K562 (cell line): ENCODE measurements around the gene TESK2. TPM values are rescaled to one million over a fixed set of nuclear protein-coding genes. Genes with fewer than 3 reads are reported as not detected.
A peak's percentile ranks its signal among the peaks of the same experiment; 100 is the strongest.

Source experiments
- ATF7 ChIP-seq: fragments of 450-650 bp; IDR thresholded peaks from 2 replicates; pipeline ENCODE4 v1.7.1; 2014; ENCODE audit warnings: mild to moderate bottlenecking, moderate library complexity
- CHD7 ChIP-seq: fragments of 200-600 bp; sonication (generic); IDR thresholded peaks from one replicate; pipeline ENCODE4 v1.6.1; 2012; ENCODE audit warnings: mild to moderate bottlenecking, low read depth, low read length, inconsistent platforms
- DACH1 ChIP-seq: fragments of 450-650 bp; IDR thresholded peaks from 2 replicates; pipeline ENCODE4 v1.6.1; 2018; ENCODE audit not compliant: partially characterized antibody
- GATAD2B ChIP-seq: fragments of 450-650 bp; IDR thresholded peaks from 2 replicates; pipeline ENCODE4 v1.6.1; 2017; ENCODE audit warnings: mild to moderate bottlenecking, borderline replicate concordance
- IFI16 ChIP-seq: fragments of 250-450 bp; sonication (Bioruptor Pico); IDR thresholded peaks from 2 replicates; pipeline ENCODE4 v2.1.2; 2022; ENCODE audit warnings: mild to moderate bottlenecking, inconsistent platforms
- MYNN ChIP-seq, 2 experiments: sonication (generic); formaldehyde crosslinking in 1 of 2; IDR thresholded peaks; 2 replicates each; pipeline versions ENCODE4 v1.5.0 to v1.6.1; 2016 to 2020; ENCODE audit warnings: antibody characterized with exemption in 1 of 2, missing genetic modification reagents in 1 of 2
- NFIX ChIP-seq: fragments of 250-450 bp; sonication (Bioruptor Pico); IDR thresholded peaks from 2 replicates; pipeline ENCODE4 v1.4.0; 2020; ENCODE audit warnings: low read depth, mild to moderate bottlenecking, moderate library complexity
- SMAD1 ChIP-seq: fragments of 150-350 bp; IDR thresholded peaks from 2 replicates; pipeline ENCODE4 v1.6.1; 2014; ENCODE audit warnings: low read length, low read depth; ENCODE audit not compliant: partially characterized antibody
- SMARCB1 ChIP-seq: IDR thresholded peaks from 2 replicates; pipeline ENCODE4 v1.6.1; 2011; ENCODE audit warnings: improper control_type of control experiment, low read depth; ENCODE audit not compliant: insufficient read length
- STAG1 ChIP-seq: sonication (generic); formaldehyde crosslinking; IDR thresholded peaks from 2 replicates; pipeline ENCODE4 v1.5.0; 2020; ENCODE audit warnings: missing genetic modification reagents, borderline replicate concordance
- U2AF1 ChIP-seq: fragments of 200-400 bp; formaldehyde crosslinking; optimal IDR thresholded peaks from 2 replicates; pipeline ENCODE3; 2017; ENCODE audit warnings: mild to moderate bottlenecking, low read depth, low read length, moderate library complexity
- ZBTB49 ChIP-seq: sonication (generic); formaldehyde crosslinking; IDR thresholded peaks from 2 replicates; pipeline ENCODE4 v1.8.0; 2022; ENCODE audit warnings: missing genetic modification reagents, mild to moderate bottlenecking, borderline replicate concordance
- ZEB2 ChIP-seq: fragments of 450-650 bp; IDR thresholded peaks from 2 replicates; pipeline ENCODE4 v1.6.1; 2016
- ZNF316 ChIP-seq: fragments of 450-650 bp; IDR thresholded peaks from 2 replicates; pipeline ENCODE4 v1.6.1; 2016
- polyA plus RNA-seq, 8 experiments: library from polyadenylated mRNA; depleted of rRNA in 4 of 8; stranded (reverse) in 5 of 8; unstranded in 3 of 8; fragments of >200 nt; fragmentation: Nextera tagmentation in 2 of 8; fragmentation: Illumina TruSeq in 1 of 8; extraction: Ambion mirVana in 2 of 8; extraction: Trizol in 1 of 8; gene quantifications; 2 replicates each; pipeline versions ENCODE4 v1.2.1 to v1.2.3, GENCODE V29; 2011 to 2014; ENCODE audit warnings: inconsistent platforms in 1 of 8, missing spikeins in 1 of 8
- total RNA-seq, 7 experiments: library from RNA; depleted of rRNA in 6 of 7; stranded (reverse); fragments of >200 nt in 6 of 7; fragmentation: Illumina TruSeq in 2 of 7; extraction: Trizol in 2 of 7; gene quantifications; 2 replicates each; pipeline versions ENCODE4 v1.2.1 to v1.2.3, GENCODE V29; 2011 to 2021; ENCODE audit warnings: low replicate concordance in 1 of 7

Gene TESK2
- total and polyA plus RNA-seq, 9 of the 15 experiments (the other 6 are each of a cell fraction or from before 2014, with no cell fraction given), result 1.6 to 5.3 (median 3.7) TPM

GRCh38 chr1:45512641-45513054 lies 21.7 kb upstream of the TESK2 start (continued):
- TF ChIP-seq ZBTB49 (CRISPR knock-in tag) (no peak), ZEB2 (0 out of 2 replicates have a peak, but pooled peaks have one; percentile 44), U2AF1 (no peak), SMAD1 (peak; percentile 41), SMARCB1 (no peak), CHD7 (no peak), DACH1 (peak; percentile 74), IFI16 (no peak), ZNF316 (no peak), NFIX (CRISPR knock-in tag) (no peak), STAG1 (peak; percentile 26; the same call in 1 of the 2 replicates), MYNN (IDR thresholded peaks at IDR 0.05) (peak; percentile 71; the same call in 1 of the 2 replicates), MYNN (CRISPR knock-in tag; IDR thresholded peaks at IDR 0.05) (no peak), GATAD2B (peak; percentile 22; the same call in 1 of the 2 replicates), ATF7 (0 out of 2 replicates have a peak, but pooled peaks have one; percentile 28)
